GM10266 (cell line): Measurements from ENCODE around the gene FGR.

Experiments used
- DNase-seq: peaks from one replicate; pipeline ENCODE4 v3.0.0; 2012; ENCODE audit errors: extremely low spot score
- TF ChIP-seq, protein P1 (sequence below): IDR thresholded peaks from 2 replicates; pipeline ENCODE4 v1.5.1; 2012; ENCODE audit warnings: mild to moderate bottlenecking, low read depth; ENCODE audit not compliant: control insufficient read depth, insufficient read depth; ENCODE audit errors: missing control alignments

FGR gene

DNA sequence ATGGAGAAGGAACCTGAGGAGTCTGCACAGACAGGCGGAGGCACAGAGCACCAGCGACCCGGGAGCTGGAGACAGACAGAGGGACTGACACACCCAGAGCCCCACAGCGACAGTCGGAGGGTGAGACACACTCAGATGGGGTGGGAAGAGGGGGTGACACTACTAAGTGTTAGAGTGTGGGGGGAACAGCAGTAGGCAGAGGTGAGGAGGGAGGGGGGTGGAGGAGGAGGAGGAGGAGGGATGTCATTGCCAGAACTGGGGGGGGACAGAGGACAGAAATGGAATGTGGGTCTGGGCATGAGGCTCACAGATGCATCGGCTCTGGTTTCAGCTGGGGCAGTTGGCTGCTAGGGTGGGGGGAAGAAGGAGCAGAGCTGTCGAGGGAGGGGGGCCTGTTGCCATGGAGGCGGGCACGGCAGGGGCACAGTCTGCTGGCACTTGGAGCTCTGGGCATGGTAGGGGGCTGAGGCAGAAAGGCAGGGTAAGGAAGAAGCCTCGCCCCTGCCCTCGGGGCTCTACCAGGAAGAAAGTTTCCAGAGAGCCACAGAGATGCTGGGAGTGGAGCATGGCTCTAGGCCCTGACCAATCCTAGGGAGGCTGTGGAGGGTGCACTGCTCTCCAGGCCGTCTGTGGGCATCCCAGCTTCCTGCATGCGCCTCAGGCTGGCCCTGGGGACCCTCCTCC, 68.4 kb downstream of the FGR start:
- no peak for DNase-seq
- TF ChIP-seq, protein P1, sequence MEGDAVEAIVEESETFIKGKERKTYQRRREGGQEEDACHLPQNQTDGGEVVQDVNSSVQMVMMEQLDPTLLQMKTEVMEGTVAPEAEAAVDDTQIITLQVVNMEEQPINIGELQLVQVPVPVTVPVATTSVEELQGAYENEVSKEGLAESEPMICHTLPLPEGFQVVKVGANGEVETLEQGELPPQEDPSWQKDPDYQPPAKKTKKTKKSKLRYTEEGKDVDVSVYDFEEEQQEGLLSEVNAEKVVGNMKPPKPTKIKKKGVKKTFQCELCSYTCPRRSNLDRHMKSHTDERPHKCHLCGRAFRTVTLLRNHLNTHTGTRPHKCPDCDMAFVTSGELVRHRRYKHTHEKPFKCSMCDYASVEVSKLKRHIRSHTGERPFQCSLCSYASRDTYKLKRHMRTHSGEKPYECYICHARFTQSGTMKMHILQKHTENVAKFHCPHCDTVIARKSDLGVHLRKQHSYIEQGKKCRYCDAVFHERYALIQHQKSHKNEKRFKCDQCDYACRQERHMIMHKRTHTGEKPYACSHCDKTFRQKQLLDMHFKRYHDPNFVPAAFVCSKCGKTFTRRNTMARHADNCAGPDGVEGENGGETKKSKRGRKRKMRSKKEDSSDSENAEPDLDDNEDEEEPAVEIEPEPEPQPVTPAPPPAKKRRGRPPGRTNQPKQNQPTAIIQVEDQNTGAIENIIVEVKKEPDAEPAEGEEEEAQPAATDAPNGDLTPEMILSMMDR, result no peak

DNA sequence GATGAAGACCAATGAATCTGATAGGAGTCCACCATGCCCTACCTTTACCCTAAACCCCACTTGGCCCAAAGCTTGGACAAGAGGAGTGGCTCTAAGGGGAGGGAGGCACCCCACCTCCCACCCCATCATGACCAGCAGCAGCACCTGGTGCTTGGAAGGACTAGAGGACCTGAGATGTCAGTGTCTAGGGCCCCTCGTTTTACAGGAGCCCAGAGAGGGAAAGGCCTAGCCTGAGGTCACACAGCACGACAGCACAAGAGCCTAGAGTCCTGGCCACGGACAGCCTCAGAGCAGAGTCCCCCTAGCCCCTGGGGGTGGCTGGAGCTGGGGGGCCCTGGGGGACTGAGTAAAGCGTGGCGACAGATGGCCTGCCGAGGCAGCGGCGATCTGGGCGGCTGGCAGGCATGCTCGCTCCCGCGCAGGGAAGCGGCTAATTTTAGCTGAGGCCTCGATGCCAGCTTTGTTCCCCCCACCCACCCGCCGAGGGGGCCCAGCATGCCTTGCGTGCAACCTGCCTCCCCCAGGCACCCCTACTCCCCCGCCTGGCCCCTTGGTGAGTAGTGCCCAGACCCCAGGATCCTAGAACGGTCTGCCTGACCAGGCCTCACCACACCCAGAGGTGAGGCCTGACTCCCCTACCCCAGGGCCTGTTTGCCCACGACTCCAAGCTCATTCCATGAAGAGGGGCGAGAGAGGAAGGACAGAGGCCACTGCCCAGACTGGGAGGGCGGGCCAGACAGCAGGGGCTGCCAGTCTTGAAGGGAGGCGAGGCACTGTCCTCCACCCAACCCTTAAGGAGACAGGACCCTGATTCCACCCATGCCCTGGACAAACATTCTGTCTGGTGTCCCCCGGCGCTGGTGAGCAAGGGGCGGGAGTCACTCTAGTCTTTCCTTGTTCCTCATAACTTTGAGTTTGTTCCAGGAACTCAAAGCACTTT, 70.0 kb downstream of the FGR start:
- DNase-seq, result no peak
- TF ChIP-seq, protein P1, result no peak

DNA sequence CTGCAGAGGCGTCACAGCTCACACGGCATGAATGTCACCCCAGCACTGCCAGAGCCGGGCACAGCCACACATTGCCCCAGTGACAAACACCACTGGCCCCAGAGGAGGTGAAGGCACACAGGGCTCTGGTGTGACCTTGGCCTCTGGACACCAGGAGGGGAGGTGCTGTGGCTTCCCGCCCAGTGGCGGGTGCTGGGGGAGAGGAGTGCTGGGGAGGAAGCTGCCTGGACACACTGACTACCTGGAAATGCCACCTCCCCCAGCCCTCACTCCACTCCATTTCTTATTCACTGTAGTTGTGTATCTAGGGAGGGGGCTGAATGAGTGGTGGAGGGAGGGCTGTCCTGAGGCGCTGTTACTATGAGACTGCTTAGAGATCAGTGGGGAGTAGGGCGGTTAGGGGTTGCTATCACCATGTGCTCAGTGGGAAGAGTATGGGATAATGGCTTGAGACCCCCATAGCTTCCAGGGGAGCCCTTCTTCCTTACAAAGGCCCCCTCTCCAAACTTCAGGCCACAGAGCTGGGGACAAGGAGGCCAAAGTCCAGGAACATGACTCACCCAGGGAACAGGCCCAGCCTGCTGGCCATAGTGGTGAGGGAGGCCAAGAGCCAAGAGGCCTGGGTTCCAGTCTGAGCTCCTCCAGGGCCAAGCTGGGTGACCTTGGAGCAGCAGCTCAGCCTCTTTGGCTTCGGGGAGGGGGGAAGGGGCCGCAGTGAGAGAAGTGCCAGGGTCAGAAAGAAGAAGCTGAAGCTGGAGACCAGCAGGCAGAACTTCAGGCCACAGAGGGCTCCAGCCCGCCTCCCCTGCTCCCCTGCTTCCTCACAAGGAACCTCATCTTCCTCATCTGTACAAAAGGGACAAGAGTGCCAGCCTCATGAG, 71.2 kb downstream of the FGR start:
- DNase-seq, result no peak
- TF ChIP-seq, protein P1, result no peak

DNA sequence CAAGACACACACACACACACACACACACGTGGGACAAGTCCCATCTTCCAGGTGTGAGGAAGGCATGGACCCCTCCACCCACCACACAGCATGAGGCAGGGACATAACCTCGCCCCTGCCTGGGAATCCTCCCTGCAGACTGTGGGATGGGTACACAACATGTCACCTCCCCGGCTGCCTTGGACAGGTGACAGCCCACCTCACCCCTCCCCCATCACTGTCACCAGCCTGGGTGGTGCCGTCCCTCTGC, 71.7 kb downstream of the FGR start:
- no peak for DNase-seq
- TF ChIP-seq, protein P1, result no peak

DNA sequence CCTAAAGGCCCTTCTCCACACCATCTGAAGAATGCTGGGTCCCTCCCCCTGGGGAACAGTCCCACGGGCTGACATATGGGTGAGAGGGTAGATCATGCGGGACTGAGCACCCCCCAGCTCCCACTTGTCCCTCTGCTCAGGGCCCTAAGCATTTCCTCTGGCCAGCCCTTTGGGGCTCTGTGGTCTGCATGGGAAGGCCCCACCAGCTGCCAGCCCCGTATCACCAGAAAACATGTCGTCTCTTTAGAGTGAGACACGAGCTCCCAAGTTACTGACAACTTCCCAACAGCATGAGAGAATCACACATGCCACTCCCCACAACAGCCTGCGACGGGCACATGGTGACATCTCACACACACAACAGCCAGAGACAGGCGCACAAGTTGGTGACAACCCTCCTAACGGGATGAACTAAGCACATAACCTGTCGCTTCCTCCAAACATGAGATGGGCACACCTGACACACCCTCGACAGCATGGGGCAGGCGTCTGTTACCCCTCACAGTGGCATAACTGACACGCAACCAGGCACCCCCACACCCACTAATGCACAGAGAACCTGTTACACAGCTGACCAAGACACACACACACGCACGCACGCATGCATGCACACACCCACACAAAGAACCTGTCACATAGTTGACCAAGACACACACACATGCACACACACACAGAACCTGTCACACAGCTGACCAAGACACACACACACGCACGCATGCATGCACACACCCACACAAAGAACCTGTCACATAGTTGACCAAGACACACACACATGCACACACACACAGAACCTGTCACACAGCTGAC, 72.2 kb downstream of the FGR start:
- TF ChIP-seq, protein P1, result no peak
- no peak for DNase-seq
